ENCODE results near the gene LILRB5.
"Not testable (repeated sequence)": the region's sequence is repeated elsewhere in the genome, so short reads cannot be mapped to it uniquely, and the experiment has no call there.

GRCh38 chr19:54223937-54224281 is 33.2 kb downstream of the LILRB5 start:
- TF ChIP-seq, protein P1, sequence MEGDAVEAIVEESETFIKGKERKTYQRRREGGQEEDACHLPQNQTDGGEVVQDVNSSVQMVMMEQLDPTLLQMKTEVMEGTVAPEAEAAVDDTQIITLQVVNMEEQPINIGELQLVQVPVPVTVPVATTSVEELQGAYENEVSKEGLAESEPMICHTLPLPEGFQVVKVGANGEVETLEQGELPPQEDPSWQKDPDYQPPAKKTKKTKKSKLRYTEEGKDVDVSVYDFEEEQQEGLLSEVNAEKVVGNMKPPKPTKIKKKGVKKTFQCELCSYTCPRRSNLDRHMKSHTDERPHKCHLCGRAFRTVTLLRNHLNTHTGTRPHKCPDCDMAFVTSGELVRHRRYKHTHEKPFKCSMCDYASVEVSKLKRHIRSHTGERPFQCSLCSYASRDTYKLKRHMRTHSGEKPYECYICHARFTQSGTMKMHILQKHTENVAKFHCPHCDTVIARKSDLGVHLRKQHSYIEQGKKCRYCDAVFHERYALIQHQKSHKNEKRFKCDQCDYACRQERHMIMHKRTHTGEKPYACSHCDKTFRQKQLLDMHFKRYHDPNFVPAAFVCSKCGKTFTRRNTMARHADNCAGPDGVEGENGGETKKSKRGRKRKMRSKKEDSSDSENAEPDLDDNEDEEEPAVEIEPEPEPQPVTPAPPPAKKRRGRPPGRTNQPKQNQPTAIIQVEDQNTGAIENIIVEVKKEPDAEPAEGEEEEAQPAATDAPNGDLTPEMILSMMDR (conservative IDR thresholded peaks at IDR 0.05), result not testable (repeated sequence)
- not testable (repeated sequence) for TF ChIP-seq ZFX (IDR thresholded peaks at IDR 0.05)

All from C4-2B (cell line).